Dermis blood vessel endothelial cell (primary cell): ENCODE measurements around the gene CDK11B. TPM values are rescaled to one million over a fixed set of nuclear protein-coding genes. Genes with fewer than 3 reads are reported as not detected.
A peak's percentile ranks its signal among the peaks of the same experiment; 100 is the strongest.

Experiments used
- DNase-seq: peaks from one replicate; pipeline ENCODE4 v3.0.0; 2010
- total RNA-seq: library from RNA; depleted of rRNA; stranded (reverse); fragments of >200 nt; gene quantifications from 2 replicates; pipeline ENCODE4 v1.2.3, GENCODE V29; 2014

The CDK11B gene
- total RNA-seq, 1 donor from 2014 or later, result 12.3 TPM

- peak; percentile 21 for DNase-seq
These were observed 44.4 kb downstream of the CDK11B start for GRCh38 chr1:1614204-1614953.

GRCh38 chr1:1613509-1614082, 45.2 kb downstream of the CDK11B start:
- no peak for DNase-seq

- no peak for DNase-seq
These were observed 46.8 kb downstream of the CDK11B start for GRCh38 chr1:1612104-1612400.

GRCh38 chr1:1610796-1611195, 48.0 kb downstream of the CDK11B start:
- no peak for DNase-seq

- DNase-seq, result no peak
These were observed 48.9 kb downstream of the CDK11B start for GRCh38 chr1:1609822-1610485.

- DNase-seq, result no peak
These were observed 52.6 kb downstream of the CDK11B start for GRCh38 chr1:1606232-1606631.

GRCh38 chr1:1605724-1606123, 53.1 kb downstream of the CDK11B start:
- DNase-seq, result no peak

GRCh38 chr1:1605034-1605591, 53.7 kb downstream of the CDK11B start:
- DNase-seq, result no peak

- no peak for DNase-seq
These were observed 54.3 kb downstream of the CDK11B start for GRCh38 chr1:1604374-1605033.

- no peak for DNase-seq
These were observed 55.0 kb downstream of the CDK11B start for GRCh38 chr1:1603671-1604373.

- no peak for DNase-seq
These were observed 55.8 kb downstream of the CDK11B start for GRCh38 chr1:1602968-1603506.

GRCh38 chr1:1602304-1602967, 56.4 kb downstream of the CDK11B start:
- DNase-seq, result no peak

GRCh38 chr1:1601564-1602303, 57.1 kb downstream of the CDK11B start:
- no peak for DNase-seq

GRCh38 chr1:1600861-1601563, 57.8 kb downstream of the CDK11B start:
- no peak for DNase-seq

GRCh38 chr1:1599935-1600860, 58.6 kb downstream of the CDK11B start, which contains the start of gene FNDC10:
FNDC10 (minus strand) TSS chr1:1600135; CDS start chr1:1600015, 120 bp downstream.
- DNase-seq, result no peak

- DNase-seq, result peak; percentile 47
These were observed 59.5 kb downstream of the CDK11B start for GRCh38 chr1:1599030-1599934.

- no peak for DNase-seq
These were observed 60.1 kb downstream of the CDK11B start for GRCh38 chr1:1598720-1599029.

- DNase-seq, result no peak
These were observed 60.6 kb downstream of the CDK11B start for GRCh38 chr1:1598051-1598719.
